Gastroesophageal sphincter (tissue), 4 donors: ENCODE data around the gene PBRM1. TPM values are rescaled to one million over a fixed set of nuclear protein-coding genes. Genes with fewer than 3 reads are reported as not detected.

Experiments used
- ATAC-seq: fragments of 150-250 bp; one replicate; pipeline ENCODE4 v1.9.1; 2016; ENCODE audit warnings: mild to moderate bottlenecking, moderate library complexity
- H3K27ac ChIP-seq, 4 donors: fragments of 200-600 bp; sonication (generic) in 3 of 4; 1 replicate in 3 of 4; 2 replicates in 1 of 4; pipeline ENCODE4 v1.5.1; 2016 to 2019
- H3K27me3 ChIP-seq: fragments of 200-600 bp; sonication (generic); one replicate; pipeline ENCODE4 v1.5.1; 2019
- H3K36me3 ChIP-seq, 2 donors: fragments of 200-600 bp; sonication (generic); one replicate each; pipeline ENCODE4 v1.5.1; 2019; ENCODE audit warnings: control low read depth in 1 of 2
- H3K4me1 ChIP-seq, 3 donors: fragments of 200-600 bp; sonication (generic); 1 replicate in 2 of 3; 2 replicates in 1 of 3; pipeline ENCODE4 v1.5.1; 2016 to 2019; ENCODE audit warnings: control low read depth in 2 of 3
- H3K4me3 ChIP-seq, 2 donors: fragments of 200-600 bp; sonication (generic); one replicate each; pipeline ENCODE4 v1.5.1; 2019; ENCODE audit warnings: mild to moderate bottlenecking in 1 of 2, moderate library complexity in 1 of 2
- H3K9me3 ChIP-seq, 3 donors: fragments of 200-600 bp; sonication (generic); one replicate each; pipeline ENCODE4 v1.5.1; 2017 to 2019; ENCODE audit warnings: control low read depth in 2 of 3
- EP300 ChIP-seq: sonication (generic); formaldehyde crosslinking; IDR thresholded peaks from one replicate; pipeline ENCODE4 v1.6.1; 2017; ENCODE audit warnings: antibody characterized with exemption, mild to moderate bottlenecking
- POLR2A ChIP-seq, 2 donors: fragments of 450-650 bp; IDR thresholded peaks; one replicate each; pipeline ENCODE4 v1.6.1; 2017; ENCODE audit warnings: antibody characterized with exemption in 2 of 2, mild to moderate bottlenecking in 2 of 2, moderate library complexity in 1 of 2
- POLR2AphosphoS5 ChIP-seq: sonication (generic); formaldehyde crosslinking; IDR thresholded peaks from one replicate; pipeline ENCODE4 v1.6.1; 2017; ENCODE audit warnings: antibody characterized with exemption
- whole genome bisulfite sequencing, 2 donors: methylation state at CpG; one replicate each; pipeline ENCODE4 v1.1.5; 2018; ENCODE audit warnings: low coverage in 1 of 2; 5-methylcytosine and 5-hydroxymethylcytosine counted together
- total RNA-seq, 4 donors: library from RNA; depleted of rRNA; stranded (reverse); fragments of >200 nt; gene quantifications; one replicate each; pipeline ENCODE4 v1.1.0, GENCODE V29; 2016
- TF ChIP-seq, protein P1 (sequence below), 4 experiments: fragments of 200-600 bp in 2 of 4; fragments of 450-650 bp in 2 of 4; sonication (generic) in 1 of 4; IDR thresholded peaks; one replicate each; pipeline ENCODE4 v1.5.1; 2017 to 2019; ENCODE audit warnings: antibody characterized with exemption in 4 of 4, mild to moderate bottlenecking in 2 of 4, moderate library complexity in 2 of 4

PBRM1 gene
- total RNA-seq, 4 donors from 2014 or later: 73.9 to 105 (median 98.4) TPM

DNA sequence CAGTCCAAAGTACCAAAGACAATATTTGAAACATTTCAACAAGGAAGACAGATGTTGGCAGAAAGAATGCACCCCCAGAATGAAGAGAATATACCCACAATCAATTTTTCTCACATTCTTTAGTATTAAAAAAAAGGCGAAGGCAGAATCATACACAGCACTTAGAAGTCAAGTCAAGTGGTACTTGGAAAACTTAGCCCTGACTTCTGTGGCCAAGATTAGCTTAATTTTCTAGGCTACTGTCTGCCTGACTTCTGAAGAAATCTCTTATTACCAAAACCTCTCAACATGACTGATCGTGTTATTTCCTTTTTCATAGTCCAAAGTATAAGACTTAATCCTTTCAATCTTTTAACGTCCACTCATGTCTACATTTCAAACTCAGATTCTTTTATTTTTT, 60.7 kb downstream of the PBRM1 start:
- WGBS, 2 donors: 75 to 88% methylated on average over 1 to 3 of the region's 3 CpGs
- no peak overlapping the region for H3K4me3 ChIP-seq

DNA sequence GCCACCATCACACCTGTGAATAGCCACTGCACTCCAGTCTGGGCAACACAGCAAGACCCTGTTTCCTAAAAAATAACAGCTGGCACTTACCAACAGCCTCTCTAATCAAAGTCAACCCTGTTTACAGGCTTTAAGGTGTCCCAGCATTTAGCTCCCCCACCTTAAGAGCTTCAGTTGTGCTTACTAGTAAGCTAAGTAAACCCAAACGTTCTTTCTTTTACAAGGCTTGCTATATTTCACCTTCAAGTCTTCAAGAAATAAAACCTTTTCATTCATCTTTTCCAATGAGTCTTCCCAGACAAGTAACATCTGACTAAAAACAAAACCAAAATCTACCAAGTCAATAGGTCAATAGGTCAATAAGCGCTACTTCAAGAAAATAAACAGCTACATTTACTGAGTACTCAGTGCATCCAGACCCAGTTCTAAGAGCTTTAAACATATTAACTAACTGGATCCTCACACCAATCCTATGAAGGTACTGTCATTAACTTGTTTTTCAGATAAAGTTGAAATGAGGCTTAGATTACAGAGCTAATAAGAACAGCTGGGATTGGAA, 62.4 kb downstream of the PBRM1 start:
- H3K27me3 ChIP-seq: no peaks in the 10 kb centered on the region
- no peaks in the 10 kb centered on the region for H3K4me1 ChIP-seq
- H3K4me3 ChIP-seq: no peak overlapping the region
- TF ChIP-seq EP300: no peak
- TF ChIP-seq, protein P1, sequence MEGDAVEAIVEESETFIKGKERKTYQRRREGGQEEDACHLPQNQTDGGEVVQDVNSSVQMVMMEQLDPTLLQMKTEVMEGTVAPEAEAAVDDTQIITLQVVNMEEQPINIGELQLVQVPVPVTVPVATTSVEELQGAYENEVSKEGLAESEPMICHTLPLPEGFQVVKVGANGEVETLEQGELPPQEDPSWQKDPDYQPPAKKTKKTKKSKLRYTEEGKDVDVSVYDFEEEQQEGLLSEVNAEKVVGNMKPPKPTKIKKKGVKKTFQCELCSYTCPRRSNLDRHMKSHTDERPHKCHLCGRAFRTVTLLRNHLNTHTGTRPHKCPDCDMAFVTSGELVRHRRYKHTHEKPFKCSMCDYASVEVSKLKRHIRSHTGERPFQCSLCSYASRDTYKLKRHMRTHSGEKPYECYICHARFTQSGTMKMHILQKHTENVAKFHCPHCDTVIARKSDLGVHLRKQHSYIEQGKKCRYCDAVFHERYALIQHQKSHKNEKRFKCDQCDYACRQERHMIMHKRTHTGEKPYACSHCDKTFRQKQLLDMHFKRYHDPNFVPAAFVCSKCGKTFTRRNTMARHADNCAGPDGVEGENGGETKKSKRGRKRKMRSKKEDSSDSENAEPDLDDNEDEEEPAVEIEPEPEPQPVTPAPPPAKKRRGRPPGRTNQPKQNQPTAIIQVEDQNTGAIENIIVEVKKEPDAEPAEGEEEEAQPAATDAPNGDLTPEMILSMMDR (IDR thresholded peaks at IDR 0.05): no peak
- H3K9me3 ChIP-seq: no peaks in the 10 kb centered on the region
- WGBS, 2 donors: 73 to 78% methylated on average over 2 of the region's 2 CpGs
- ATAC-seq: no peak
- H3K36me3 ChIP-seq: peaks cover 0 to 85% of the 10 kb centered on the region in 2 donors
- no peak overlapping the region for H3K27ac ChIP-seq

More for the DNA sequence above, 60.7 kb downstream of the PBRM1 start:
- no peak for ATAC-seq
- no peak overlapping the region for H3K27ac ChIP-seq
- no peaks in the 10 kb centered on the region for H3K4me1 ChIP-seq
- TF ChIP-seq EP300: no peak
- no peak for TF ChIP-seq POLR2A (IDR thresholded peaks at IDR 0.05)
- no peaks in the 10 kb centered on the region for H3K9me3 ChIP-seq
- H3K27me3 ChIP-seq: no peaks in the 10 kb centered on the region
- H3K36me3 ChIP-seq: peaks cover 0 to 80% of the 10 kb centered on the region in 2 donors

- Histone ChIP-seq H3K4me1 (no peaks in the 10 kb centered on the region), H3K27ac (no peak overlapping the region), H3K4me3 (no peak overlapping the region), H3K9me3 (no peaks in the 10 kb centered on the region), H3K36me3 (peaks cover 3 to 85% of the 10 kb centered on the region in 2 donors), H3K27me3 (no peaks in the 10 kb centered on the region)
- 78 to 86% methylated on average over 2 of the region's 2 CpGs for WGBS, 2 donors
- ATAC-seq: no peak
- no peak for TF ChIP-seq EP300
- no peak for TF ChIP-seq POLR2AphosphoS5
- no peak for TF ChIP-seq POLR2A (IDR thresholded peaks at IDR 0.05)
These were observed 65.1 kb downstream of the PBRM1 start for GRCh38 chr3:52620580-52620979.

- Histone ChIP-seq H3K9me3 (no peaks in the 10 kb centered on the region), H3K27me3 (no peaks in the 10 kb centered on the region), H3K36me3 (peaks cover 3 to 96% of the 10 kb centered on the region in 2 donors), H3K27ac (no peak overlapping the region), H3K4me1 (no peaks in the 10 kb centered on the region), H3K4me3 (no peak overlapping the region)
- ATAC-seq: no peak
- TF ChIP-seq POLR2AphosphoS5 (no peak), EP300 (no peak), POLR2A (IDR thresholded peaks at IDR 0.05) (no peak)
- TF ChIP-seq, protein P1 (IDR thresholded peaks at IDR 0.05): no peak
These were observed 70.5 kb downstream of the PBRM1 start for GRCh38 chr3:52615166-52615565.

GRCh38 chr3:52614689-52615088, 71.0 kb downstream of the PBRM1 start:
- no peaks in the 10 kb centered on the region for H3K4me1 ChIP-seq
- no peaks in the 10 kb centered on the region for H3K9me3 ChIP-seq
- peaks cover 3 to 96% of the 10 kb centered on the region in 2 donors for H3K36me3 ChIP-seq
- 94 to 99% methylated on average over 2 to 3 of the region's 3 CpGs for WGBS, 2 donors
- H3K27me3 ChIP-seq: no peaks in the 10 kb centered on the region
- H3K4me3 ChIP-seq: no peak overlapping the region
- no peak overlapping the region for H3K27ac ChIP-seq
- TF ChIP-seq POLR2AphosphoS5: no peak
- TF ChIP-seq EP300: no peak
- no peak for TF ChIP-seq POLR2A (IDR thresholded peaks at IDR 0.05)
- TF ChIP-seq, protein P1 (IDR thresholded peaks at IDR 0.05): no peak
- no peak for ATAC-seq

DNA sequence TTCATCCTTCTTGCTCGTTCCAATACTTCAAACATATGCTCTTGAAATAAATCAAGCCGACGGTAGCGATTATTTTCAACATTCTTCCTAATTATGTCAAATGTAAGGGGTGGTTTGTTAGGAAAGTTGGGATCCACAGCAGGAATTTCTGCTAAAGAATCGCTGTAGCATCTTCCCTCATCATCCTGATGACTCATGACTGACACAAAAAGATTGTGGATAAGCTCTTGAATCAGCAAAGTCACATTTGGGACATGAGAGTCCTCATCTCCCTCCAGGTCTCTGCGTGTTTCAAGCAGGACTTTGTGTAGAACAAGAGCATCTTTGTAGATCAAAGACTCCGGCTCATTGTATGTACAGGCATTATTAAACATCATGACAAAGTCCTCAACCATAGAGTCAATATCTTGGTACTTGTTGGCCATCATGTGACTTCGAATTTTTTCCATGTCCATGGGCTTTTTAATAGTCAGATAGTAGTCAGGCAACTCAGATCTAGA, 76.3 kb downstream of the PBRM1 start:
- Histone ChIP-seq H3K27me3 (no peaks in the 10 kb centered on the region), H3K4me1 (peaks cover 0 to 12% (median 4%) of the 10 kb centered on the region in 3 donors), H3K9me3 (no peaks in the 10 kb centered on the region), H3K27ac (no peak overlapping the region), H3K4me3 (no peak overlapping the region), H3K36me3 (peaks cover 0 to 79% of the 10 kb centered on the region in 2 donors)
- WGBS, 2 donors: 92 to 96% methylated on average over 7 to 8 of the region's 8 CpGs
- ATAC-seq: no peak
- no peak for TF ChIP-seq POLR2AphosphoS5
- TF ChIP-seq, protein P1 (IDR thresholded peaks at IDR 0.05): no peak
- no peak for TF ChIP-seq POLR2A (IDR thresholded peaks at IDR 0.05)
- no peak for TF ChIP-seq EP300
